Measurements from ENCODE around the gene KLHDC10.
"Not testable (repeated sequence)": the region's sequence is repeated elsewhere in the genome, so short reads cannot be mapped to it uniquely, and the experiment has no call there.

The KLHDC10 gene

DNA sequence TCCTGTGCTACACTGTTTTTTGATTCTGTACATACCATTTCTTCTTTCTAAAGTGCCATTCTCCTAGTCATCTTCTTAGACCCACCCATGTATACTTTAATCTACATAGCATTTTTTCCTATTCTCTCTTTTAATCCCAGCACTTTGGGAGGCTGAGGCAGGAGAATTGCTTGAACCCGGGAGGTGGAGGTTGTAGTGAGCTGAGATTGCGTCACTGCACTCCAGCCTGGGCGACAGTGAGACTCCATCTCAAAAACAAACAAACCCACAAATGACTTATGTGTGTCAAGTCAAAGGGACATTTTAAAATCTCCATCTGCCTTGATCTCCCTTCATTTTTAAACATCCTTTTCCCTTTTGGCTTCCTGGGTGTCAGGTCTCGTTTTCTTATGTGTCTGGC lies 13.2 kb downstream of the KLHDC10 start:
- not testable (repeated sequence) for FAIRE-seq

- no peak for FAIRE-seq
Observed at GRCh38 chr7:130084037-130084875, 13.9 kb downstream of the KLHDC10 start.

DNA sequence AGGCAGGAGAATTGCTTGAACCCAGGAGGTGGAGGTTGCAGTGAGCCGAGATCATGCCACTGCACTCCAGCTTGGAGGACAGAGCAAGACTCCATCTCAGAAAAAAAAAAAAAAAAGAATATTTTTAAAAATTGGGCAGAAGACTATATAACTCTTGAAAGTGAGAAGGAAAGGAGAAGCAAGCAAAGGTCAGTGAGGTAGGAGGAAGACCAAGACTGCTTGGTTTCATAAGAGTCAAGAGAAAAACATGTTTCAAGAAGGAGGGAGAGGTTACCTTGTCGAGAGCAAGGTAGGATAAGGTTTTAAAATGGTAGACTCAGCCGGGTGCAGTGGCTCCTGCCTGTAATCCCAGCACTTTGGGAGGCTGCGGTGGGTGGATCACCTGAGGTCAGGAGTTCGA lies 14.9 kb downstream of the KLHDC10 start:
- not testable (repeated sequence) for FAIRE-seq

DNA sequence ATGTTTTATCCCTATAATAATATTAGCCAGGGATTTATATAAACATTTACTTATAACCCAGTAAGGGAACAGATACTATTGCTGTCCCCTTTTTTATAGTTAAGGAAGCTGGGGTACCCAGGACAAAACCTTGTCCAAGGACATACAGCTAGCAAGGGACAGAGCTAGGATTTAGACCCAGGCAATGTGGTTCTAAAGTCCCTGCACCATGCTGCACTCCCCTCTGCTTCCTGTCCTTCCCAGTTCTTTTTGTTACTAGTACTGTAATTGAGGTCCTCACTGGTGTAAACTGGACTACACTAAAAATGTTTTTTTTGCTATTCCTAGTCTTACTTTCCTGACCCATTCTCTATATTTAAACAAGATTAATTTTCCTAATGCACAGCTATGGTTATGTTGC lies 16.6 kb downstream of the KLHDC10 start:
- no peak for FAIRE-seq

GRCh38 chr7:130087364-130087763 lies 17.0 kb downstream of the KLHDC10 start:
- FAIRE-seq: no peak

GRCh38 chr7:130090745-130091532 lies 20.6 kb downstream of the KLHDC10 start:
- peak; percentile 6 for FAIRE-seq

DNA sequence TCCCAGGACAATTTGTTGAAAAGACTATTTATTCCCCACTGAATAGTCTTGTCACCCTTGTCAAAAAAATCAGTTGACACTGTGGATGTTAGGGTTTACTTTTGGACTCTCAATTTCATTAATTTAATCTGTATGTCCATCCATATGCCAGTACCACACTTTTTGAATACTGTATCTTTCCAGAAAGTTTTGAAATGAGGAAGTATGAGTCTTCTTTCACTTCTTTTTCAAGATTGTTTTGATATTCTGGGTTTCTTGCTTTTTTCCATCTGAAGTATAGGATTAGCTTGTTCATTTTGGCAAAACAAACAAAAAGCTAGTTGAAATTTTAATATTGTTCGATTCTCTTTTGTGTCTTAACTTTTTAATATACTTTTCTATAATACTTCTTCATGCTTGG lies 21.7 kb downstream of the KLHDC10 start:
- FAIRE-seq: peak; percentile 71

DNA sequence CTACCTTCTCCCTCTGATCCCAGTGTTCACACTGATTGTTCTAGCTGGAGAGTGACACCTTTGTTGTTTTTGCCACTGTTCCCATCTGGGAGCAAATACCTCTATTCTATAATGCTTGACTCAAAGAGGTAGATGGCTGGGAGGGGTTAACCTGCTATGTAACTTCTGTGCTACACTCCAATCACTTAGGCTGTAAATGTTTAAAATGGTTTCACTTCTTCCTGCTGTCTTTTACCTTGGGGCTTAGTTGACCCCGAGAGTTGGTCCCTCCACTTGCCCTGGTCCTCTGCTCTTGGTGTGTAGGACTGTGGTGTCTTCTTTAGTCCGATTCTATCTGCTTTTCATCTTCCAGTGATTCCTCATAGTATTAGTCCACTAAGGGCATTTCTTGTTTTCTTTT lies 22.3 kb downstream of the KLHDC10 start:
- no peak for FAIRE-seq

DNA sequence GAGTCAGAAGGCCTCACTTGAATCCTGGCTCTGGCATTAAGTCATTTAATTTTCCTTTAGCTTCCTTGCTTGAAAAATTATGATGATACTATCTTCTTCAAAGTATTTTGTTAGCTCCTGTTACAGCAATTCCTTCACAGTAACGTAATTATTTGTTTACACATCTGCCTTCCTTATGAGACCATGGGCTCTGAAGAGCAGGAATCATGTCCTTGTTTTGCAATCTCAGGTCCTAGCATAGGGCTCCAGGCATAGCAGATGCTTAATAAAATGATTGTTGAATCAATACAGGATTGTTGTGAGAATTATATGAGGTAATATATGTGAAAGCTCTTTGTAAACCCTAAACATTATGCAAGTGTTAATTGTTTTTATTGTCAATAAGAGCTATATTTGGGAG lies 25.5 kb downstream of the KLHDC10 start:
- no peak for FAIRE-seq

DNA sequence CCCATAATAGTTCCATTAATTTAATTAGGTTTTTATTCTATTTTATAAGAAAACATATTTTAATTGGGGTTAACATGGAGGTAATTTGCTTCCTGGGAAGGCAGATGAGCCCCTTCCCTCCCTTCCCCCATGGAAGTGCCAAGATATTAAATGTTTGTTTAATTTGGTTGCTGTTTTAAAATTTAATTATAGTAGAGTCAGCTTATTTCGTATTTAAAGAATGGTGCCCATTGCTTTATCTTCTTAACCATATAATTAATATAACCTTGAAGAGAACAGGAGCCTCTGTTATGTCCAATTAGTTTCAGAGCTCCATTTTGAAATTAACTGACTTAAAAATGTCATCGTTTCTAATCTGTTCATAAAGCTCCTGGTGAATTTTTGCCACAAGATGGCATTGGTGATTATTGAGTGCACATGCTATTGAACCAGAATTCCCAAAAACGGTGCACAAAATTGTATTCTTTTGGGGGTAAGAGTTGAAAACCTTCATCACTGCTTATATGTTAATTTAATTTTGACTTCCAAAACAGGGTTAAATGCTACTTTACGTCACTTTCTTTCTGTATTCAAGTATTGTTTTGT lies 26.0 kb downstream of the KLHDC10 start:
- no peak for FAIRE-seq

GRCh38 chr7:130099331-130099730 lies 29.0 kb downstream of the KLHDC10 start:
- no peak for FAIRE-seq

DNA sequence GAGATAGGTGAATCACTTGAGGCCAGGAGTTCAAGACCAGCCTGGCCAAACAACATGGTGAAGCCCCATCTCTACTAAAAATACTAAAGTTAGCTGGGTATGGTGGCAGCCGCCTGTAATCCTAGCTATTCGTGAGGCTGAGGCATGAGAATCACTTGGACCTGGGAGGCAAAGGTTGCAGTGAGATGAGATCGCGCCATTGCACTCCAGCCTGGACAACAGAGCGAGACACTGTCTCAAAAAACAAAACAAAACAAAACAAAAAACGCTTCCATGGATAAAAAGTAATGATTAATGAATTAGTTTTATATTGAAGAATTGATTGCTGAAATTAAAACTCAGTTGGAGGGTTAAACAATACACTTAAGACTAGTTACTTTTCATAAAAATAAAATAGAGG lies 32.3 kb downstream of the KLHDC10 start:
- no peak for FAIRE-seq

DNA sequence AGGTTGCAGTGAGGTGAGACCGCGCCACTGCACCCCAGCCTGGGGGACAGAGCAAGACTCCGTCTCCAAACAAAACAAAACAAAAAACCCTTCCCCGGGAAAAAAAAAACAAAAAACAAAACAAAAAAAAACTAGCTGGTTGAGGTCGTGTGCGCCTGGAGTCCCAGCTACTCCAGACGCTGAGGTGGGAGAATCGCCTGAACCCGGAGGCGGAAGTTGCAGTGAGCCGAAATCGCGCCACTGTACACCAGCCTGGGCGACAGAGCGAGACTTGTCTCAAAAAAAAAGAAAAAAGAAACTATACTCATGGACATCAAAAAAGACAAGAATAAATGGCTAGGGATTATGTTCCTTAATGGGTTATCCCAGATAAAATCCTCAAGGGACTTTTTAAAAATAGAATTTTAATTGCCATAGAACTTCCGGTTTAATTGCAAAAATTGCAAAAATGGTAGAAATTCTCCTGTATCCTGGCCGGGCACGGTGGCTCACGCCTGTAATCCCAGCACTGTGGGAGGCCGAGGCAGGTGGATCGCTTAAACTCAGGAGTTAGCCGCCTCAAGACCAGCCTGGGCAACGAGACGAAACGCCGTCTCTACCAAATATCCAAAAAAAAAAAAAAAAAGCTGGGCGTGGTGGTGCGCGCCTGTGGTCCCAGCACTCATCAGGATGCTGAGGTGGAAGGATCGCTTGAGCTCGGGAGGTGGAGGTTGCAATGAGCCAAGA lies 37.8 kb downstream of the KLHDC10 start:
- no peak for FAIRE-seq

- FAIRE-seq: no peak
Observed at GRCh38 chr7:130108809-130109208, 38.5 kb downstream of the KLHDC10 start.

GRCh38 chr7:130112093-130112492 lies 41.8 kb downstream of the KLHDC10 start:
- FAIRE-seq: no peak

DNA sequence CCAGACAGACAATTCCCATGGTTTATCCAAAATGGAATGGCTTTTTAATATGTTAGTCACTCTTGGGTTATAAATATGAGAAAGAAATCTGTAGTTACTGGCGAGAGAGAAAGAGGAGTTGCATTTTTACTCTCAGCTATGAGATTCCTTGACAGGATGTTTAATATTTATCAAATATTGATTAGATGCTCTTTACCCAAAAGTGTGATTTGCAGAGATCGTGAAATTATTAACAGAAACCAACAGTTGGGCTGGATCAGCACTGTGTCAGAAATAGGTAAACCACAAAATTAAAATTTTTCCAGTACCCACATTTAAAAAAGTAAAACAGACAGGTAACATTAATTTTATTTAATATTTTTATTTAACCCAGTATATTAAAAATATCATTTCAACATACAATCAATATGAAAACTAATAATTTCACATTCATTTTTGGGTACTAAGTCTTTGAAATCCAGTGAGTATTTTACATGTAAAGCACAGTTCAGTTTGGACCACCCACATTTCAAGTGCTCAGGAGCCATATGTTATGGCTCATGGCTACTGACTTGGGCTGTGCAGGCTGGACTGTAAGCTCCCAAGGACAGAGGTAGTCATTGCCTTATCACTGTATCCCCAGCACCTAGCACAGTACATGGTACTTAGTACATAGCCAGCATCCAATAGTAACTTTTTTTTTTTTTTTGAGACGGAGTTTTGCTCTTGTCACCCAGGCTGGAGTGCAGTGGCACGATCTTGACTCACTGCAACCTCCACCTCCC lies 42.5 kb downstream of the KLHDC10 start:
- FAIRE-seq: no peak

- FAIRE-seq: not testable (repeated sequence)
Observed at GRCh38 chr7:130113426-130113805, 43.1 kb downstream of the KLHDC10 start.

DNA sequence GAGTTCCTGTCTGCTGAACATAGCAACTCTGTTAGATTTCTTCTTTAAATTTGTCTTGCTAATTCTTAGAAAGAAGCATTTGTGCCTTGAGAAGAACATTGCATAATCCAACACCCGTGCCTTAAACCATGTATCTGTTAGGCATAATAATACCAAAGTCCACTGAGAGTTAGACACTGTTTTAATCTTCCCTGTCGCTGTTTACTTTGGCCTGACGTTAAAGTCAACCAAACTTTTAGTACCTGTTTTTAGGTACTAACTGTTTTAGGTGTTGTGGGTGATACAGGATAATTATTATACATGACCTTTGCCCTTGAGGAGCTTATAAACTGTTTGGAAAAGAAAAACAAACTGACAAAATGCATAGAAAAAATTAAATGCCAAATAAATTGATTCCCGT lies 43.6 kb downstream of the KLHDC10 start:
- FAIRE-seq: no peak

- FAIRE-seq: no peak
Observed at GRCh38 chr7:130114374-130114773, 44.0 kb downstream of the KLHDC10 start.

GRCh38 chr7:130114776-130115175 lies 44.4 kb downstream of the KLHDC10 start:
- no peak for FAIRE-seq

DNA sequence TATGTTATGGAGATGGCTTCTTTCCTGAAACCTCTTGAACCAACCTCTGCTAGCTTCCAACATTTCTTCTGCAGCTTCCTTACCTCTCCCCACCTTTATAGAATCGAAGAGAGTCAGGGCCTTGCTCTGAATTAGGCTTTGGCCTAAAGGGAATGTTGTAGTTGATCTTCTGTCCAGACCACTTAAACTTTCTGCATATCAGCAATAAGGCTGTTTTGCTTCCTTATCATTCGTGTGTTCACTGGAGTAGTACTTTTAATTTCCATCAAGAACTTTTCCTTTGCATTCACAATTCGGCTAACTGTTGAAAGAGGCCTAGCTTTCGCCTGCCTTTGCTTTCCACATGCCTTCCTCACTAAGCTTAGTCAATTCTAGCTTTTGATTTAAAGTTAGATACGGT lies 48.0 kb downstream of the KLHDC10 start:
- FAIRE-seq: no peak

DNA sequence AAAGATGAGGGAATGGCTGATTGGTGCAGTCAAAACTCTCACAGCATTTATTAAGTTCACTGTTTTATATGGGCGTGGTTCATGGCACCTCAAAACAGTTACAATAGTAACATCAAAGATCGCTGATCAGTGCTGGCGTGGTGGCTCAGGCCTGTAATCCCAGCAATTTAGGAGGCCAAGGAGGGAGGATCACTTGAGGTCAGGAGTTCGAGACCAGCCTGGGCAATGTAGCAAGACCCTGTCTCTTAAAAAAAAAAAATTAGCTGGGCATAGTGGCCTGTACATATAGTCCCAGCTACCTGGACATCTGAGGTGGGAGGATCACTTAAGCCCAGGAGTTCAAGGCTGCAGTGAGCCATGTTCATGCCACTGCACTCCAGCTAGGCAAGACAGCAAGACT lies 48.5 kb downstream of the KLHDC10 start:
- no peak for FAIRE-seq

Data from G401.6 (cell line).